CD4-positive, alpha-beta T cell treated with Interleukin-6 at 100 ng/mL for 8 hours (primary cell): Measurements from ENCODE around the gene ASTN2.

Experiments used
- DNase-seq: peaks from one replicate; pipeline ENCODE4 v3.0.0-alpha.2; 2020; ENCODE audit warnings: mixed read lengths, low spot score

ASTN2 gene

DNA sequence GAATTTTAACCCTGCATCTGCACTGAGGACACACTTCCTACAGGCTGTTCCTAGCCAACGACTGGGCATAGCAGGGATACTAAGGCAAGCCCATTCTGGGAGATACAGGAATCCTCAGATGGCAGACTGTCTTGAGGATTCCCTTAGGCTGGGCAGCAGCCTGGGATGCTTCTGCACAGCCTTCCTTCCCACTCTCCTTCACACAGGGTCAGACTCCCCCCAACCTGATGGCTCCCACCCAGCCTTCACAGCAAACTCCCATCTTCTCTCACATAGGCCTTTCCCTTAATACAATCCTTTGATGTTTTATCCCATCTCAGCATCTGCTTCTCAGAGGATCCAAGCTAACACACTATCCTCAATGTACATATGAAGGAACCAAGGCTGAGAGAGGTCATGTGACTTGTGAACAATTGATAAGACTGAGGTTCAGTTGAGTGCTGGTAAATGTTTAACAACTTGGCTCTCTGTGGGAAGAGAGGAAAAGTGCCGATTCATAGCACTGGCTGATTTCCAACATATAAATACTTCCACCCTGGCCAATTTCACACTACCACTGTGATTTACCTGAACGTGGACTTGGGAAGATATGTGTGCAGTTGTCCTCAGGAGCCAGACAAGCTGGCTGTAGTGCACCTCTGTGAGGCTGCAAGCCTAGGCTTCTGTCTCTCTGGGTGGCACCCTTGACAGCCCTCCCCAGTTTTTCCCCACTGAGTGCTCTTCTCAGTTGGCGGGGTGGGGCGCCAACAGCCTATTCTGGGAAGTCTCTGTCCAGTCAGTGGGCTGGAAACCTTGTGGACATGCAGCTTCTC lies 848.0 kb downstream of the ASTN2 start:
- no peak for DNase-seq

GRCh38 chr9:116565986-116566385 lies 848.9 kb downstream of the ASTN2 start:
- DNase-seq = no peak

GRCh38 chr9:116564266-116564793 lies 850.5 kb downstream of the ASTN2 start:
- DNase-seq = no peak

GRCh38 chr9:116558818-116559540 lies 855.9 kb downstream of the ASTN2 start:
- DNase-seq = no peak

DNA sequence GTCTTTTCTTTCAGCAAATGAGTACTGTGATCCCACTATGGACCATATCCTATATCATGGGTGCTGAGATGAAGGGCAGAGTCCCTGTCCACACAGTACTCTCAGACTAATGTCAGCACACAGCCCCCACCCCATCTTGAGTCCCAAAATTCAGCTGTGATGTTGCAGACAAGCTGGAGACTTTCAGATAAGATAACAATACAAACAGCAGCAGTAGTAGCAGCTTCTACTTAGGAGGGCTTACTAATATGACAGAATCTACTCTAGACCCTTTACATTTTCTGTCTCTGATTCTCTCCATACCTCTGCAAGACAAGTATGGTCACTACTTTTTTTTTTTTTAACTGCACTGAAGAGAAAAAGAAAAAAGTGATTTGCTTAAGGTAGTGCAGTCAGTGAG lies 856.8 kb downstream of the ASTN2 start:
- DNase-seq = no peak

- no peak for DNase-seq
Observed at GRCh38 chr9:116555556-116556155, 859.2 kb downstream of the ASTN2 start.

- DNase-seq = no peak
Observed at GRCh38 chr9:116555119-116555518, 859.7 kb downstream of the ASTN2 start.

GRCh38 chr9:116550696-116551436 lies 864.0 kb downstream of the ASTN2 start:
- no peak for DNase-seq

- DNase-seq = no peak
Observed at GRCh38 chr9:116549786-116550660, 864.8 kb downstream of the ASTN2 start.

GRCh38 chr9:116549061-116549664 lies 865.7 kb downstream of the ASTN2 start:
- DNase-seq = no peak

GRCh38 chr9:116547729-116548426 lies 867.0 kb downstream of the ASTN2 start:
- no peak for DNase-seq

DNA sequence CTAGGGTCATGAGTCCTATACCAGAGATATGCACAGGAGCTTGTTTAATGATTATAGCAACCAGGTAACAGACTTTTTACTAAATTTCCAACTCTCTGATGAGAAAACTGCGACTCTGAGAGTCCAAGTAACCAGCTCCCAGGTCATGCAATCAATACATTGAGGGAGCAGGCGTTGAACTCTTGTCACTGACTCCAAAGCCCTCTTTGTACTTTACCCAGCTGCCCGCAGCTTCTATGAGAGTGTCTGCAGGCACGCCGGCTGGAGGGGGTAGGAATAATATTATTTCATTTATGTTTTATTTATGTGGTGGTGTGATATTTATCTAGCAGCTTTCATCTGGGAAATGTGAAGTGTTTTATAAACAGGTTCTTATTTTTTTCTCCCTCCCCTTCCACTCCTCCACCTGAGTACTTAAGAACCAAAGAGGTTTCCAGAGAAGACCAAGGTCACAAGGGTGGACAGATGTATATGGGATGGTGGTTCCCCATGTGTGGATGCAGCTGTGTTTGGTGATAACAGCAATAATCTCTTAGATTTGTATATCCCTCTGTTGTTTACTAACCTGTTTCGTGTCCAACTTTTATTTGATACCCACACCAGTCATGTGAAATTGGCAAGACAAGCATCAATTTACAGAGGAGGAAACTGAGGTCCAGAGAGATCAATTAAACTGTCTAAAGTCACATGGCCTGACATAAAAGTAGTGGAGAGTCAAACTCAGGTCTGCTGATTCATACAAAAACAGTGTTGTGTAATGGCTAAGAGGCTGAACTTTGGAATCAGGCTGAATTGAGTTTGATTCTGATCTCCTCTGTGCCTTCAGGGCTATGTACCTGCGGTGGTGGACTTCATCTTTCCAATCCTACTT lies 867.9 kb downstream of the ASTN2 start:
- DNase-seq = no peak

- no peak for DNase-seq
Observed at GRCh38 chr9:116544896-116545295, 870.0 kb downstream of the ASTN2 start.

DNA sequence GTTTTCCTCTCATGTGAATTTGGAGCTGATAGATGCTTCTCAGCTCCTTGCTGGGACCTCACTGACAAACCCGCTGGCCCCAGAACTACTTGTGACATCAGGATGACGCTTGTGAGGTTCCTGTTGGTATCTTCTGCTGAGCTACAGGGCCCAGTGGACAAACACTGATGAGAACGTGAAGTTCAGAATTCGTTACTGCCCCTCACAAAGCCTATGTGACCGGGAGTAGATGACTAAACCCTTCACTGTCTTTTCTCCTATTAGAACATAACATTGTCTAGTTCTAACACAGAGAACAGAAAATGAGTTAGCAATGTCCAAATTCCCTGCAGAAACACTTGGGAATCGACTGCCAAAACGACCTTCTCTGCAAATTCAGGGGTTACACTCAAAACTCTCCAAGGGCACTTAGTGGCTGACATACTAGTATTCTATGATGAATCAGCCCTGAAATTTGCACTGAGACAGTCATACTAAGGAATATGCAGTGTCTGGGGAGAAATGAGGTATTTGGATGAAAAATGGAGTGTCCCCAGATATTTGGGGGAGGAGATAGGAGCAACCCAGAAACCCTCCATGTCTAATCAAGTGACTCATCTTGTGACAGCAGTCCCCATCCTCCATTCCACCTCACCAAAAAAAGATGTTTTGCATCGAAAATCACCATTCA lies 871.0 kb downstream of the ASTN2 start:
- DNase-seq = no peak

GRCh38 chr9:116541402-116541801 lies 873.5 kb downstream of the ASTN2 start:
- DNase-seq = no peak

DNA sequence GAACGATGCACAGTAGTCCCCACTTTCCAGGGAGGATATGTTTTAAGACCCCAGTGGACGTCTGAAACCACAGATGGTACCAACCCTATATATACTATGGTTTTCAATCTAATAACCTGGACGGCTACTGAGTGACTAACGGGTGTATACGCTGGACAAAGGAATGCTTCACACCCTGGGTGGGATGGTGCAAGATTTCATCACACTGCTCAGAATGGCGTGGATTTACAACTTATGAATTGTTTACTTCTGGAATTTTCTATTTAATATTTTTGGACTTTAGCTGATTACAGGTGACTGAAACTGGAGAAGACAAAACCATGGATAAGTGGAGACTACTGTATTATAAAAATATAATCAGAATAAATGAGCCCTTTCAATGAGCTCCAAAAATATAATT lies 875.3 kb downstream of the ASTN2 start:
- DNase-seq = no peak

DNA sequence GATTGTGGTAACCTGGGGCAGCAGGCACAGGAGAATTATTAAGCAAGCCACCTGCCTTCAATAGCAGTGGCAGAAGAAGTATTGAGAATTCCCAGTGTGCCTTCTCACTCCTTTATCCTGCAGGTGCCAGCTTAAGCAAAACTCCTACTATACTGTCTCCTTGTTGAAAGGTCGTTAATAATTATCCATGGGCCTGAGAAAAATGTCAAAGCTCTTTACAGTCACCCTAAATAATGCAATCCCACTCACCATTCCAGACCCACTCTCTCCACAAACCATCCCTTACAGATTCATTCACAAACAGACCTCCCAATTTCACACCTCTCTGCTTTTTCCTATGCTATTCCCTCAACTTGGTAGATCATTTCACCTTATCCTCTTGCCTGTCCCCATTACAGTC lies 889.2 kb downstream of the ASTN2 start:
- no peak for DNase-seq

DNA sequence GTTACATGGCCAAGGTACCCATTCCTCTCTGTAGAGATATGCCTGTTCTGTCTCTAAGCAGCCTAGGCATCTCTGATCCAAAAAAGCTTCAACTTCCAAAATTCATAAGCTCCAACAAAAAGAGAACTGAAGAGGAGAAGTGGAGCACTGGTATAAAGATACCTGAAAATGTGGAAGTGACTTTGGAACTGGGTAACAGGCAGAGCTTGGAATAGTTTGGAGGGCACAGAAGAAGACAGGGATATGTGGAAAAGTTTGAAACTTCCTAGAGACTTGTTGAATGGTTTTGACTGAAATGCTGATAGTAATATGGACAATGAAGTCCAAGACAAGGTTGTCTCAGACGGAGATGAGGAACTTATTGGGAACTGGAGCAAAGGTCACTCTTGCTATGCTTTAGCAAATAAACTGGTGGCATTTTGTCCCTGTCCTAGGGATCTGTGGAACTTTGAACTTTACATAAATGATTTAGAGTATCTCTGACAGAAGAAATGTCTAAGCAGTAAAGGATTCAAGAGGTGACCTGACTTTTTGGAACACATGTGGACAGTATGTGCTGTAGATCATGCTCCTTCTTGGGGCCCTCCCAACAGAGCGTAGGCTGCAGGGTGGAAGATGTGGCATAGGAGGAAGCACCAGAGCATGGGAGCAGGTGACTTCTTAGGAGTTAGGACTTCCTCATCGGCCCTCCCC lies 889.9 kb downstream of the ASTN2 start:
- no peak for DNase-seq
